Activated naive CD4-positive, alpha-beta T cell treated with anti-CD3 and anti-CD28 coated beads, Interleukin-2, amount 50 U/mL, for 72 hours (primary cell): Measurements from ENCODE around the gene ANKZF1. TPM values are rescaled to one million over a fixed set of nuclear protein-coding genes. Genes with fewer than 3 reads are reported as not detected.
A peak's percentile ranks its signal among the peaks of the same experiment; 100 is the strongest.

Experiments
- ATAC-seq, 2 donors: fragments of 150-1000 bp; cut with Tn5 transposase; 2 replicates each; pipeline ENCODE4 v1.10.0; 2021; ENCODE audit warnings: mild to moderate bottlenecking in 2 of 2, moderate library complexity in 2 of 2
- DNase-seq, 2 donors: peaks; one replicate each; pipeline ENCODE4 v3.0.0; 2021 to 2022; ENCODE audit warnings: low spot score in 2 of 2
- H3K27ac Mint-ChIP-seq, 2 donors: one replicate each; pipeline ENCODE4 v1.8.0; 2022; ENCODE audit warnings: mild to moderate bottlenecking in 2 of 2, mixed read lengths in 2 of 2
- H3K36me3 Mint-ChIP-seq, 2 donors: one replicate each; pipeline ENCODE4 v1.8.0; 2022; ENCODE audit warnings: mixed read lengths in 2 of 2
- H3K9me3 Mint-ChIP-seq, 2 donors: one replicate each; pipeline ENCODE4 v1.8.0; 2022; ENCODE audit warnings: mixed read lengths in 2 of 2
- total RNA-seq, 2 donors: library from RNA; stranded (reverse); gene quantifications; one replicate each; pipeline ENCODE4 v1.2.3, GENCODE V29; 2022

The ANKZF1 gene
- total RNA-seq, 2 donors from 2014 or later: 168 to 178 TPM

- peak; percentile 88 to 94 for DNase-seq
- Mint-ChIP-seq H3K27ac (peak within 1 kb of the TSS; percentile 97 to 99), H3K36me3 (peaks cover 6 to 17% of the 10 kb centered on the region in 2 donors), H3K9me3 (no peaks in the 10 kb centered on the region)
- ATAC-seq: peak; percentile 66 to 83
These were observed 15.7 kb downstream of the ANKZF1 start, which contains the start of the genes GLB1L and STK16 for GRCh38 chr2:219245148-219245898. Gene GLB1L, minus strand, starts transcription at chr2:219245444. Its CDS starts 1,871 bp downstream, at chr2:219243573. Gene STK16, plus strand, starts transcription at chr2:219245479. Its CDS starts 521 bp downstream, at chr2:219246000.

- H3K27ac Mint-ChIP-seq: peak overlapping the region; percentile 97 to 99
- ATAC-seq (peak in 1 of 2 donors; percentile 2), DNase-seq (peak in 1 of 2 donors; percentile 27)
- peaks cover 12 to 23% of the 10 kb centered on the region in 2 donors for H3K36me3 Mint-ChIP-seq
- no peaks in the 10 kb centered on the region for H3K9me3 Mint-ChIP-seq
These were observed 16.3 kb downstream of the ANKZF1 start for GRCh38 chr2:219245899-219246230.

- Mint-ChIP-seq H3K27ac (peak overlapping the region; percentile 92 to 97), H3K36me3 (peaks cover 19 to 30% of the 10 kb centered on the region in 2 donors), H3K9me3 (no peaks in the 10 kb centered on the region)
- ATAC-seq (no peak), DNase-seq (no peak)
These were observed 17.0 kb downstream of the ANKZF1 start for GRCh38 chr2:219246559-219246958.

DNA sequence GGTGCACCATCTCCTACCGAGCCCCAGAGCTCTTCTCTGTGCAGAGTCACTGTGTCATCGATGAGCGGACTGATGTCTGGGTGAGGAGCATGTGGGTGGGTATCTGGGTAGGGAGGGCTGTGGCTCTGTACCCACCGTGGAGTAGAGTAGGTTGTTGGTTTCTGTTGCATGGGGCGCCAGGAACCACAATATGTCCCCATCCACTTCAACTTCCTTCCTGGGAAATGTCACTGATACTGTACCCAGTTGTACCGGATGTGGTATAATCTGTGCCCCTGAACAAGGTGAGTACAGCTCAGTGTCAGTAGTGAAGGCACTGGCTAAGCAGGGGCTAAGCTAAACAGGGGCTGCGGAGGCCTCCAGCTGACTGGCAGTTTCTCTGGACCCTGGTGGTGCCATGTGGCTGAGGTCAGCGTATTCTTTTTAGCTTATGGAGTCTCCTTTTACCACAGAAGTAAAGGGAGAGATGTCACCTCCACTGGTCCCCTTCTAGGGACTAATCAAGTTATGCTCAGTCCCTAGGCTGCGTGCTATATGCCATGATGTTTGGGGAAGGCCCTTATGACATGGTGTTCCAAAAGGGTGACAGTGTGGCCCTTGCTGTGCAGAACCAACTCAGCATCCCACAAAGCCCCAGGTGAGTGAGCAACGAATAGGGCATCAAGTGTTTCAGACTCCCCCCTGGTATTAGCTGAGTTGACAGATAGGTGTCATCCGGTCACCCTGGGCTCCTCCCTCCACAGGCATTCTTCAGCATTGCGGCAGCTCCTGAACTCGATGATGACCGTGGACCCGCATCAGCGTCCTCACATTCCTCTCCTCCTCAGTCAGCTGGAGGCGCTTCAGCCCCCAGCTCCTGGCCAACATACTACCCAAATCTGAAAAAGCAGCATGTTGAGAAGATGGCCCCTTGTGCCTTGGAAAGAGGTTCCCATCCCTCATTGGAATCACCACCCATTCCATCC lies 18.4 kb downstream of the ANKZF1 start:
- Mint-ChIP-seq H3K9me3 (no peaks in the 10 kb centered on the region), H3K36me3 (peaks cover 33 to 44% of the 10 kb centered on the region in 2 donors), H3K27ac (peak overlapping the region; percentile 60 to 97)
- DNase-seq: peak; percentile 14 to 81
- ATAC-seq: peak; percentile 46 to 73

DNA sequence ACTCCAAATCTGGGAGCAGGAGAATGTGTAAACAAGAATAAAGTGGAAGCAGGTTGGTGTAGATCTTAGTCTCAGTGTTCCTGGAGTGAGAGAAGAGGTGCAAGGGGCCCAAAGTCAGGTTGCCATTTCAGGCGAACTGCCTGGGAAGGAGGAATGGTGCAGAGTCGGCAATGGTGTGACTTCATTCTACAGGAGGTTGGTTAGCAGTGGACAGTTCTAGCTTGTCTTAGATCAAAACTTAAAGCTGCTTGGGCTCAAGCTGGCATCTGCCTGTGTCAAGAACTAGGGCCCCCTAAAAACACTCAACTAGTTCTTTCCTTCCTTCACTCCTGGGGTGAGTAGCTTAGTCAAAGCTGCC lies 19.2 kb downstream of the ANKZF1 start:
- H3K9me3 Mint-ChIP-seq: no peaks in the 10 kb centered on the region
- H3K27ac Mint-ChIP-seq: peak overlapping the region in 1 of 2 donors; percentile 70
- ATAC-seq (no peak), DNase-seq (no peak)
- peaks cover 39 to 50% of the 10 kb centered on the region in 2 donors for H3K36me3 Mint-ChIP-seq

- H3K36me3 Mint-ChIP-seq: peaks cover 39 to 50% of the 10 kb centered on the region in 2 donors
- ATAC-seq (no peak), DNase-seq (no peak)
- no peaks in the 10 kb centered on the region for H3K9me3 Mint-ChIP-seq
- peak overlapping the region; percentile 70 to 84 for H3K27ac Mint-ChIP-seq
These were observed 19.8 kb downstream of the ANKZF1 start for GRCh38 chr2:219249203-219249980.

DNA sequence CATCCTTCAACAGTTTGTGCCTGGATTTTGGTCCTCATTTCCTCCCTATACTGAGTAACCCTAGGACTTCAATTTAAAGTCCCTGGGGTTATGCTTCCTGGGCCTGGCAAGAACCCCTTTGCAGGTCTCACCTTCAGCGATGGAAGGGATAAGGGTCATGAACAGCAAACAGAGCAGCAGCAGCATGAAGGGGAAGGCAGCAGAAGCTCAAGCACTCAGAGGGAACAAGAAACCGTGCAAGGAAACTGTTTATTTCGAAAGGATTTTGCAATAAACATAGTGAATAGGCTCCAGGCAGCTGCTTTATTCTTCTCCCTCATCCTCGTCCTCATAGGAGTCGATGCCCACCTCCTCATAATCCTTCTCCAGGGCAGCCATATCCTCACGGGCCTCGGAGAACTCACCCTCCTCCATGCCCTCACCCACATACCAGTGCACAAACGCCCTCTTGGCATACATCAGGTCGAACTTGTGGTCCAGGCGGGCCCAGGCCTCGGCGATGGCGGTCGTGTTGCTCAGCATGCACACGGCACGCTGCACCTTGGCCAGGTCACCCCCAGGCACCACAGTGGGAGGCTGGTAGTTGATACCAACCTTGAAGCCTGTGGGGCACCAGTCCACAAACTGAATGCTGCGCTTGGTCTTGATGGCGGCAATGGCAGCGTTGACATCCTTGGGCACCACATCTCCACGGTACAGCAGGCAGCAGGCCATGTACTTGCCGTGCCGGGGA lies 20.6 kb downstream of the ANKZF1 start:
- Mint-ChIP-seq H3K36me3 (peaks cover 39 to 50% of the 10 kb centered on the region in 2 donors), H3K27ac (peak overlapping the region in 1 of 2 donors; percentile 70), H3K9me3 (no peaks in the 10 kb centered on the region)
- no peak for DNase-seq
- no peak for ATAC-seq

GRCh38 chr2:219251656-219252055 lies 22.1 kb downstream of the ANKZF1 start:
- DNase-seq (no peak), ATAC-seq (no peak)
- Mint-ChIP-seq H3K36me3 (peaks cover 39 to 43% of the 10 kb centered on the region in 2 donors), H3K27ac (peak overlapping the region; percentile 91 to 97), H3K9me3 (no peaks in the 10 kb centered on the region)

DNA sequence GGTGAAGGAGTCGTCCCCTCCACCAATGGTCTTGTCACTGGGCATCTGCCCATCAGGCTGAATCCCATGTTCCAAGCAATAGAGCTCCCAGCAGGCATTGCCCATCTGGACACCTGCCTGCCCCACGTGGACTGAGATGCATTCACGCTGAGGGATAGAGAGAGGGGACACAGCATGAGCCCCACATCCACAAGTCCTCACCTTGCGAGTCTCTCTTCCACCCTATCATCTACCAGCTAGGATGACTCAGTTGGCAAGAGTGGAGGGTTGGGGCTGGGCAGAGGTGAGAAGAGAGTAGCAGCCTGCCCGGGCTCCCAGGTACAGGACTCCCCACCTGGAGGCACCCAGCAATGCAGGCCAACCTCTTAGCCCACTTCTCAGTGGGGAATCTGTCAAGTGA lies 22.5 kb downstream of the ANKZF1 start:
- Mint-ChIP-seq H3K27ac (peak overlapping the region; percentile 91 to 97), H3K36me3 (peaks cover 39 to 43% of the 10 kb centered on the region in 2 donors)

DNA sequence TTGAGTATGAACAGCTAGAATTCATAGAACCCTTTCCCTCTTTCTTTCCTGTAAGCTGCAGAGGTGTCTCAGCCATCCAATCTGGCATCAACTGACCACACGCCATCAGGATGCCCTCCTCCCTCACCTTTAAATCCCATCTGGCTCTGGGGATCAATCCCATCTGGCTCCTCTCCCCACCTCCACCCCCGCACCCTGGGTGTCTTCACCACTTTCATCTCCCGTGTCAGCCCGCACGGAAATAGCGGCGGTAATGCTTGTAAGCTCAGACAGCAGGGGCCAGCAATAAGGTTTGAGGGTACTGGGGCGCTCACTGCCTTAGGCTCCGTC lies 22.9 kb downstream of the ANKZF1 start:
- DNase-seq: no peak
- Mint-ChIP-seq H3K36me3 (peaks cover 39 to 43% of the 10 kb centered on the region in 2 donors), H3K9me3 (no peaks in the 10 kb centered on the region), H3K27ac (peak overlapping the region; percentile 91 to 97)
- peak in 1 of 2 donors; percentile 0 for ATAC-seq

More for the DNA sequence above, 22.5 kb downstream of the ANKZF1 start:
- DNase-seq (peak in 1 of 2 donors; percentile 20), ATAC-seq (no peak)
- H3K9me3 Mint-ChIP-seq: no peaks in the 10 kb centered on the region

GRCh38 chr2:219252900-219253752 lies 23.5 kb downstream of the ANKZF1 start, which contains the start of gene TUBA4B:
Gene TUBA4B, plus strand, starts transcription at chr2:219253243. Its CDS starts 165 bp downstream, at chr2:219253408.
- Mint-ChIP-seq H3K27ac (peak within 1 kb of the TSS; percentile 91 to 97), H3K36me3 (peaks cover 39 to 43% of the 10 kb centered on the region in 2 donors), H3K9me3 (no peaks in the 10 kb centered on the region)
- DNase-seq (peak; percentile 47 to 79), ATAC-seq (peak; percentile 30 to 40)

DNA sequence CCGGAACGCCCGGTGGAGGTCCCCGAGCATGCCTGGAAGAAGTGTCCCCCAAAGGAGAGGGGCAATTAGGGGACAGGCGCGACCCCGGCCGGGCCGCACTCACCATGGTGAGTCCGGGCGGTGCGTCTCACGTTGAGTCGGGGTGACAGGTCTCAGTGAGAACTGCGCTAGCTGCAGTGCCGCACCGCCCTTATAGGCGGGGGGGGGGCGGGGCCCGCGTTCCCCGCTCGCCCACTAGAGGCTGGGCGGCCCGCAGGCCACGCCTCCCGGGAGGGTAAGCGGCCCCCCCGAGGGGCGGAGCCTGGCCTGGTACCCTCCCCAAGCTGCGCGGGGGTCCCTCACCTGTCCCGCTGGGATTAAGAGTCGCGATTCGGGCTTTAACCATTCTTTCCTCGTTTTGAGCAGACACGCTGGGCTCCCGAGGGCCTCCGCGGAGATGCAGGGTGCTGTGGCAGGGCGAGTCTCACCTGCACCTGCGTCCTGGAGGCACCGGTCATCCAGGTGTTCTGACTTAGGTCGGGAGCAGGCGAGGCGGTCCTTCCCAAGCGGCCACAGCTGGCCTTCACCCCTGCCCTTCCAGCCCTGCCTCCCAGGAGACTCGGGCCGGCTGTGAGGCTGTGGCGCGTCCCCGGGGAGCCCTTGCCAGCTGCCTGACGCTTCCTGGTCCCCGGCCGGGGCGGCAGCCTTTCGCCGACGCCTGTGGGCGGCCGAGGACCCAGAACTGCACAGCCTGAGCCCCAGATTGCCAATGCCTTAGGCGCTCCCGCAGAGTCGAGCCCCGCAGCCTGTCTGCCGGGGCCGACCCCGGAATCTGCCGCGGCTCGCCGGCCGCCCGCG lies 24.4 kb downstream of the ANKZF1 start, which contains the start of gene TUBA4A:
Gene TUBA4A (minus strand): TSS at position 166 of the 837 bp plus-strand sequence. CDS start 60 bp downstream, at position 106.
- Mint-ChIP-seq H3K36me3 (peaks cover 39 to 43% of the 10 kb centered on the region in 2 donors), H3K27ac (peak within 1 kb of the TSS; percentile 91 to 97), H3K9me3 (no peaks in the 10 kb centered on the region)
- ATAC-seq (peak; percentile 69 to 78), DNase-seq (peak; percentile 89 to 92)

DNA sequence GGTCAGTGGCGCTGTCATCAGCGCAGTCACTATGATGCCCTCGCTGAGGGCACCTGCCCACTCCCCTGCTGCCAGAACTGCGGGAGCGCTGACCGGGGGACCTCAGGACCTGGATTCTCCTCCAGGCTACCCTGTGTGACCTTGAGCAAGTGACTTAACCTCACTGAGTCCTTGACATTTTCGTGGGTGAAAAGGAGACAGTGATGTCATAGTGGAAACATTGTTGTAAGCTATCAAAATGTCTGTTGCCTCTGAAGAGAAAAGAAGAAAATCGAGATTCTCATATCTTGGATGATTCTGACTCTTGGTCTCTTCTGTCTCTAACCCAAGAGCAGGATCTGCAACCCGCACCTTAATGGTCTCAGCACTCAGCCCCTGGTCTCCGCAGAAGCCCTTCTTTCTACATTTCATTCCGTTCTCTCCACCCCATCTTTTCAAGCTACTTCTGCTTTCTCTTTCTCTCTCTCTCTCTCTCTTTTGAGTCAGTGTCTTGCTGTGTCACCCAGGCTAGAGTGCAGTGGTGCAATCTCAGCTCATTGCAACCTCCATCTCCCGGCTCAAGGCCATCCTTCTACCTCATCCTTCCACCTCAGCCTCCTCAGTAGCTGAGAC lies 25.1 kb downstream of the ANKZF1 start:
- H3K9me3 Mint-ChIP-seq: no peaks in the 10 kb centered on the region

More for the DNA sequence above, 25.1 kb downstream of the ANKZF1 start:
- Mint-ChIP-seq H3K27ac (peak overlapping the region; percentile 87 to 91), H3K36me3 (peaks cover 39% of the 10 kb centered on the region in 2 donors)
- DNase-seq: peak; percentile 31 to 69
- peak; percentile 54 to 60 for ATAC-seq
